ENCODE measurements around the gene TTC7B.

The TTC7B gene

DNA sequence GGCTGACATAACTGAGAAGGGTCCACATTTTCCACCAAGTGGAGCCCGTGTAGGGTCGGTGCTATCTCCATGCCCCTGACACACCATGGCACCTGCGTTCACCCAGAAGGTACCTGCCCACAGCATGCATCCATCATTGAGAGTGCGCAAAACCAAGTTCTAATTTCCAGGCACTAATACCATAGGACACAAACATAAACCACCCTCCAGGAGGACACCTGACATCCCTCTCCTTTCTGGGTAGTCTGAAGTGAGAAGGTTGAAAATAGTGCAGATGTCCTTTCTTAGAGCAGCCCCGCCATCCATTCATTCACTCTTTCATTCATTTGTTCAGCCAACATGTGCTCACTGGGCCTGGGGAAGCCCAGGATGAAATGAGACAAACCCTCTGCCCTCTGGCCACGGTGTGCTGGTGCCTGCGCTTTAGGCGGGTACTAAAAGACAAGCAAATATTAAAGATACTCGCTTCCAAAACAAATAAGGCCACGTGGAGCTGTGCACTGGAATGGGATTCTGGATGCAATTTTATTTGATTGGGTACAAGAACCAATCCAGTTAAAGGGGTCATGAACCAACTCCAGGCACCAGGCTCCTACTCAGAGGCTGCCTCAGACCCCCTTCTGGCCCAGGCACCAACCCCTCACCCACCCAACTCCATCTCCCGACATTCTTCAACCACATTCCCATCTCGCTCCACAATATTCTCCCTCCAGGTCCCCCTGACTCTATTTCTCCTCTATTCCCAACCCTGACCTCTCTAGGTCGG lies 1.2 kb downstream of the TTC7B start:
- TF ChIP-seq ZFX (IDR thresholded peaks at IDR 0.05), result no peak
- TF ChIP-seq, protein P1, sequence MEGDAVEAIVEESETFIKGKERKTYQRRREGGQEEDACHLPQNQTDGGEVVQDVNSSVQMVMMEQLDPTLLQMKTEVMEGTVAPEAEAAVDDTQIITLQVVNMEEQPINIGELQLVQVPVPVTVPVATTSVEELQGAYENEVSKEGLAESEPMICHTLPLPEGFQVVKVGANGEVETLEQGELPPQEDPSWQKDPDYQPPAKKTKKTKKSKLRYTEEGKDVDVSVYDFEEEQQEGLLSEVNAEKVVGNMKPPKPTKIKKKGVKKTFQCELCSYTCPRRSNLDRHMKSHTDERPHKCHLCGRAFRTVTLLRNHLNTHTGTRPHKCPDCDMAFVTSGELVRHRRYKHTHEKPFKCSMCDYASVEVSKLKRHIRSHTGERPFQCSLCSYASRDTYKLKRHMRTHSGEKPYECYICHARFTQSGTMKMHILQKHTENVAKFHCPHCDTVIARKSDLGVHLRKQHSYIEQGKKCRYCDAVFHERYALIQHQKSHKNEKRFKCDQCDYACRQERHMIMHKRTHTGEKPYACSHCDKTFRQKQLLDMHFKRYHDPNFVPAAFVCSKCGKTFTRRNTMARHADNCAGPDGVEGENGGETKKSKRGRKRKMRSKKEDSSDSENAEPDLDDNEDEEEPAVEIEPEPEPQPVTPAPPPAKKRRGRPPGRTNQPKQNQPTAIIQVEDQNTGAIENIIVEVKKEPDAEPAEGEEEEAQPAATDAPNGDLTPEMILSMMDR (conservative IDR thresholded peaks at IDR 0.05), result no peak
- peak overlapping the region; percentile 78 for H3K27ac ChIP-seq

DNA sequence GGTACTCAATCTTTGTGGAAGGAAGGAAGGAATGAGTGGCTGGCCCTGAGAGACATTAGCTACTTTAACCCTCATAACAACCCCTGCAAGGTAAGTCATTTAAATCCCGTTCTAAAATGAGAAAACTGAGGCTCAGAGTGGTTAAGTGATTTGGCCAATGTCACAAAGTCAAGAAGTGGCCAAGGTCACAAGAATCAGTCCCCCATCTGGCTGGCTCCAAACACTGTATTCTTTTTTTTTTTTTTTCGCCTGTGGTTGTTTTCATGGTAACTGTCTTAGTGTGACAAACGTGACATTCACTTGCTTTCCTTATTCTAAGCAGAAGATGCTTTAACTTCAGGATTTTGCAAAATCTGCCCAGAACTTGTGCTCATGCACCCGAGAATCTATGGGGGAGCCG lies 2.8 kb downstream of the TTC7B start:
- no peak for TF ChIP-seq ZFX (IDR thresholded peaks at IDR 0.05)
- TF ChIP-seq, protein P1 (conservative IDR thresholded peaks at IDR 0.05), result no peak
- H3K27ac ChIP-seq, result no peak overlapping the region

DNA sequence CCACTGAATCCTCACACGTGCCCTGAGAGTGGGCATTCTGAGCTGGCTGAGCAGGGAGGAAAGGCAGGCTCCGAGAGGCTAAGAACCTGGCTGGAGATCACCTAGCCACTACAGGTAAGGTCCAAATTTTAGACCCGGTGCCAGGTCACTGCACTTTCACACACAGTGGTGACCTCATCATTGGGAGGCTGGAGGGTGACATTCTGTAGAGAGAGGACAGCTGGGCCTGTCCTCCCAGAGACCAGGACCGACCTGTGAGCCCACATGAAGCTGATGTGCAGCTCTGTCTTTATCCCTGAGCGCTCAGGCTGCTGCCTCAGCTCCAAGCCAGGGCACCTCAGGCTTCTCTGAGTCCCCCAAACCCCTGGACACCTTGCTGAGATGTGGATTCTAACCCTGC lies 4.1 kb downstream of the TTC7B start:
- TF ChIP-seq ZFX (IDR thresholded peaks at IDR 0.05), result no peak
- TF ChIP-seq, protein P1 (conservative IDR thresholded peaks at IDR 0.05), result no peak

DNA sequence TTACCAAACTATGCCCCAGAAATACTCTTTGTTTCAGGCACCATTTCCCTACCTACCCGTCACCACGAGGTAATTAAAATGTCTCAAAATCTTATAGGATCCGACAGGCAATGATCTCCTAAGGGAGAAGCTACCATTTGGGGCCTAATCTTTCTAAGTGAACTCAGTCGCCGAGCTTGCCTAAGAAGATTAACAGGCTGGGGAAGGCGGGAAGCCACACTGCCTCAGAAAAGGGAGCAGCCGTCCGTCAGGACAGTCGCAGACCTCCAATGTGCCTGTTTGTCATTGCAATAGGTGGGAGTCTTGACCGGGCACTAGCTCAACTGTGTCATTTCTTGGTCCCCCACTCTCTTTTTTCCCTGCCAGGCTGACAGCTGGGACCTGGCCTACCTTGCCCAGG lies 4.6 kb downstream of the TTC7B start:
- TF ChIP-seq ZFX (IDR thresholded peaks at IDR 0.05), result no peak
- TF ChIP-seq, protein P1 (conservative IDR thresholded peaks at IDR 0.05), result no peak
- H3K27ac ChIP-seq, result no peak overlapping the region

More for the DNA sequence above, 4.1 kb downstream of the TTC7B start:
- H3K27ac ChIP-seq, result no peak overlapping the region

DNA sequence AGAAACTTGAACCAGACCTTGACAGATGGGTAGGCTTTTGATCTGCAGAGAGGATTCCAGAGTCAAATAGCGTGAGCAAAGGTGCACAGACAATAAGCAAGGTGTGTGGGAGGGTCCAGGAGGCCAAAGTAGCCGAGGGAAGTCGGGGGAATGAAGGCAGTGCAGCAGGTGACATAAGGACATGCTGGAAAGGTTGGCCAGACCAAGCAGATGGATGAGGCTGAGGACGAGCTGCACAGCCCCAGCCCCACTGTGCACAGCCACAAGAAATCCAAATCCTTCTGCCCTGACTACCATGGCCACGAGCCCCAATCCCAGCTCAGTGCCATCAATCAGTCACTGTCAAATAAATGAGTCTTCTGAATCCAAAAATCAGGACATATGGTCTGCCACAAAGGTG lies 5.4 kb downstream of the TTC7B start:
- TF ChIP-seq, protein P1 (conservative IDR thresholded peaks at IDR 0.05), result no peak
- TF ChIP-seq ZFX (IDR thresholded peaks at IDR 0.05), result no peak
- no peak overlapping the region for H3K27ac ChIP-seq

DNA sequence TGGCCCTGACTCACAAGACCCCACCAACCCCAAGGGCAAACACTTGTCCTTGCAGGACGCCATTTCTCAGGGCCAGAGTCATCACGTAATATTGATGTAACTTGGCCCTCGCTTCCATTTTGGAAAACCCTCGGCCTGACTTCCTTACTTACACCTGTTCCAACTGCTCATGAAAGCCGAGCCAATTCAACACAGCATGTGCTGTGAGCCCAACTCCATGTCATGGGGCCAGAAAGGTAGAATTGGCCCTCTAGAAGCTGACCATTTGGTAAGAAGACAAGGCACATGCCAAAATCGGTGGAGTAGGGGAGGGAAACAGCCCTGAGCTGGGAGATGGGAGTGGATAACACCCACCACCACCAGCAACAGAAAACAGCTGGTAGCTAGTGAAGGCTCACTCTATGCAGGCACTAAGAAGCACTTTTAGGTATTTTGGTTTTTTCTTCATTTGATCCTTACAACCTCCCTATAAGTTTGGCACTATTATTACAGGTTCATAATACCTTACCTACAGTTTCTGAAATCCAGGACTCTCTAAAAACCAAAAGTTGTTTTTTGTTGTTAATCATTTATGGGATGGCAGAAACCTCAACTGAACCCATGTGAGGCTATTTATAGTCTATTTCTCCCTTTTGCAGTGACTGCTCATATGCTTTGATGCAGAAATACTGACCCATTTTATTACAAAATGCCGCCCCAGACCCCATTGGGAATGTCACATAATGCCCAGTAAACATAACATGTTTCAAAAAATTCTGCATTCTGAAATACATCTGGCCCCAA lies 6.5 kb downstream of the TTC7B start:
- no peak overlapping the region for H3K27ac ChIP-seq

More for the DNA sequence above, 6.5 kb downstream of the TTC7B start:
- TF ChIP-seq, protein P1 (conservative IDR thresholded peaks at IDR 0.05), result no peak
- no peak for TF ChIP-seq ZFX (IDR thresholded peaks at IDR 0.05)

All from C4-2B (cell line).